PC-9 (cell line): Measurements from ENCODE around the gene CHI3L1. TPM values are rescaled to one million over a fixed set of nuclear protein-coding genes. Genes with fewer than 3 reads are reported as not detected.

Experiments used
- BruUV-seq: library from RNA; stranded (reverse); fragments of 400-500 nt; replicated peaks from 2 replicates; lab custom pipeline; 2021; lab: Mats Ljungman, UMichigan
- CTCF ChIA-PET: fragments of 300-600 bp; sonication (Branson Sonifier 250); formaldehyde crosslinking; loops from one replicate; lab custom pipeline; 2022; ENCODE audit warnings: antibody characterized with exemption; lab: Charles Lee
- POLR2A ChIA-PET: fragments of 300-600 bp; sonication (Branson Sonifier 250); formaldehyde crosslinking; loops from one replicate; lab custom pipeline; 2022; ENCODE audit warnings: antibody characterized with exemption; ENCODE audit not compliant: unreplicated experiment; lab: Charles Lee
- DNase-seq, 2 experiments: peaks; one replicate each; pipeline versions ENCODE4 v3.0.0 to v3.0.0-alpha.2; 2015 to 2022; ENCODE audit warnings: mixed read lengths in 1 of 2
- H2AFZ ChIP-seq: fragments of 200-600 bp; sonication (generic); 2 replicates; pipeline ENCODE4 v1.8.1; 2017; ENCODE audit warnings: antibody characterized with exemption
- H3F3A ChIP-seq: fragments of 200-600 bp; sonication (generic); 2 replicates; pipeline ENCODE4 v1.8.1; 2017; ENCODE audit warnings: antibody characterized with exemption, mild to moderate bottlenecking, low read depth; ENCODE audit not compliant: insufficient read depth
- H3K27ac ChIP-seq: fragments of 200-600 bp; sonication (generic); 2 replicates; pipeline ENCODE4 v1.6.1; 2016; ENCODE audit warnings: mixed run types
- H3K27me3 ChIP-seq: fragments of 200-600 bp; sonication (generic); 2 replicates; pipeline ENCODE4 v1.6.1; 2016; ENCODE audit warnings: low read depth, mixed run types; ENCODE audit not compliant: insufficient read depth
- H3K36me3 ChIP-seq: fragments of 200-600 bp; sonication (generic); 2 replicates; pipeline ENCODE4 v1.6.1; 2016; ENCODE audit warnings: low read depth, mixed run types
- H3K4me1 ChIP-seq: fragments of 200-600 bp; sonication (generic); replicated peaks from 2 replicates; pipeline ENCODE4 v1.6.1; 2016; ENCODE audit warnings: mixed run types; ENCODE audit not compliant: insufficient read depth
- H3K4me2 ChIP-seq: fragments of 200-600 bp; sonication (generic); 2 replicates; pipeline ENCODE4 v1.6.1; 2017; ENCODE audit warnings: mixed run types
- H3K4me3 ChIP-seq: fragments of 200-600 bp; sonication (generic); 2 replicates; pipeline ENCODE4 v1.6.1; 2016; ENCODE audit warnings: mixed run types
- H3K79me2 ChIP-seq: fragments of 200-600 bp; sonication (generic); 2 replicates; pipeline ENCODE4 v1.6.1; 2017; ENCODE audit warnings: low read depth, mixed run types
- H3K9me2 ChIP-seq: fragments of 200-600 bp; sonication (generic); 2 replicates; pipeline ENCODE4 v1.8.1; 2017; ENCODE audit warnings: mild to moderate bottlenecking; ENCODE audit not compliant: insufficient read depth
- H3K9me3 ChIP-seq: fragments of 200-600 bp; sonication (generic); 2 replicates; pipeline ENCODE4 v1.8.1; 2016; ENCODE audit warnings: low read depth; ENCODE audit not compliant: insufficient read depth
- H4K20me1 ChIP-seq: fragments of 200-600 bp; sonication (generic); 2 replicates; pipeline ENCODE4 v1.8.1; 2017; ENCODE audit not compliant: insufficient read depth
- EZH2 ChIP-seq: fragments of 200-600 bp; sonication (generic); IDR thresholded peaks from 2 replicates; pipeline ENCODE4 v1.8.0; 2017; ENCODE audit warnings: antibody characterized with exemption, low read depth
- intact Hi-C: fragments of 100-400 bp; cut with micrococcal nuclease; formaldehyde crosslinking; loops from one replicate; pipeline ENCODE4 v1.10.0; 2022; ENCODE audit not compliant: unreplicated experiment
- total RNA-seq: library from RNA; stranded (reverse); gene quantifications from 2 replicates; pipeline ENCODE4 v1.2.3, GENCODE V29; 2021
- TF ChIP-seq, protein P1 (sequence below): fragments of 200-600 bp; sonication (generic); conservative IDR thresholded peaks from 2 replicates; pipeline ENCODE4 v1.6.1; 2017; ENCODE audit warnings: mixed run types, antibody characterized with exemption, mild to moderate bottlenecking, moderate library complexity

CHI3L1 gene
- total RNA-seq, 1 experiment from 2014 or later: not detected

DNA sequence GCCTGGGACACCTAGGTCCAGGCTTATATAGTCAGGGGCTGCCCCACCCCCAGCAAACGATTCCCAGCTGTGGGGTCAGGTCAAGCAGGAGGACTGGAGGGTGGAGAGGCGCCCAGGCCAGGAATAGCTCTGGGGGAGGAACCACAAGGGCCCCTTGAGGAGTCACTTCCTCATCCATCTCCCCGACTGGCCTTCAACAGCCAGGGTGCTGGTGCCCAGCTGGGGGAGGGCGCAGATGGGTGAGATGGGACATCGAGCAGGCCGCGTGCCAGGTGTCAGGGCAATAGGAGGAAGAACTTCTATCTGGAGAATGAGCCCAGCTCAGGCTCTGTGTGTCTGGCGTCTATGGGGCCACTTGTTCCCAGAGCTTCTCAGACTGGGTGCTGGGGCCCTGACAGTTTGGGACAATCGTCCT lies 10.7 kb downstream of the CHI3L1 start:
- Histone ChIP-seq H3K4me3 (no peak overlapping the region), H3F3A (peaks cover 10% of the 10 kb centered on the region; the same call in 1 of the 2 replicates), H3K4me2 (no peak overlapping the region), H2AFZ (no peak overlapping the region), H4K20me1 (no peaks in the 10 kb centered on the region), H3K79me2 (no peaks in the 10 kb centered on the region), H3K36me3 (no peaks in the 10 kb centered on the region), H3K27ac (no peak overlapping the region), H3K27me3 (no peaks in the 10 kb centered on the region), H3K9me3 (no peaks in the 10 kb centered on the region), H3K4me1 (peaks cover 42% of the 10 kb centered on the region), H3K9me2 (no peaks in the 10 kb centered on the region)
- no TSS peak for BruUV-seq
- DNase-seq: no peak
- POLR2A ChIA-PET: no interaction called here
- CTCF ChIA-PET: no interaction called here
- intact Hi-C loops: no loop called here
- no peak for TF ChIP-seq EZH2
- TF ChIP-seq, protein P1, sequence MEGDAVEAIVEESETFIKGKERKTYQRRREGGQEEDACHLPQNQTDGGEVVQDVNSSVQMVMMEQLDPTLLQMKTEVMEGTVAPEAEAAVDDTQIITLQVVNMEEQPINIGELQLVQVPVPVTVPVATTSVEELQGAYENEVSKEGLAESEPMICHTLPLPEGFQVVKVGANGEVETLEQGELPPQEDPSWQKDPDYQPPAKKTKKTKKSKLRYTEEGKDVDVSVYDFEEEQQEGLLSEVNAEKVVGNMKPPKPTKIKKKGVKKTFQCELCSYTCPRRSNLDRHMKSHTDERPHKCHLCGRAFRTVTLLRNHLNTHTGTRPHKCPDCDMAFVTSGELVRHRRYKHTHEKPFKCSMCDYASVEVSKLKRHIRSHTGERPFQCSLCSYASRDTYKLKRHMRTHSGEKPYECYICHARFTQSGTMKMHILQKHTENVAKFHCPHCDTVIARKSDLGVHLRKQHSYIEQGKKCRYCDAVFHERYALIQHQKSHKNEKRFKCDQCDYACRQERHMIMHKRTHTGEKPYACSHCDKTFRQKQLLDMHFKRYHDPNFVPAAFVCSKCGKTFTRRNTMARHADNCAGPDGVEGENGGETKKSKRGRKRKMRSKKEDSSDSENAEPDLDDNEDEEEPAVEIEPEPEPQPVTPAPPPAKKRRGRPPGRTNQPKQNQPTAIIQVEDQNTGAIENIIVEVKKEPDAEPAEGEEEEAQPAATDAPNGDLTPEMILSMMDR: no peak

DNA sequence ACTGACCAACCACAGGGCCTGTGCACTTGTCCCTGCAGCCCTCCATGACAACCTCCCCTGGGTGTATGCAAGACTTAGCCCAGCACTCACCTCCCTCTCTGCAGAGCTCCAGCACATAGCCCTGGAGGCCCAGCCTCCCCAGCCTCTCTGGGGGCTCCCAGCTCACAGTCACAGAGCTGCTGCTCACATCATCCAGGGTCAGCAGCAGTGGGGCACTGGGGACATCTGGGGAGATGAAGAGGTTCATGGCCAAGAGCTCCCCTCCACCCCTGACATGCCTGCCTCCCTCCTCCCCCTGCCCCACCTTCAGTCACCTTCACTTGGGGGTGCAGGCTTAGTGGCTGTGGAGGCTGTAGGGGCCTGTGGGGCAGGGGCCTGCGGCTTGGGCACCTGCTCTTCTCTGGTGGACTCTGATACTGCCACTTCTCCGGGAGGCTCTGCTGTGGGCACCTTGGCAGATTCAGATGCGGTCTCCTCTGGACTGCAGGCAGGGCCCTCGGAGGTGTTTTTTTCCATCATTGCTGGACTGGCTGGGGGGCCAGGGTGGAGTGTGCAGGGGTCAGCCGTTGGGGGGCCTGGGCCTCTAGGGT lies 11.2 kb downstream of the CHI3L1 start, which contains the start of gene MYBPH:
TSS of gene MYBPH (minus strand) at position 590 of the 590 bp plus-strand sequence. CDS start at position 519, 71 bp downstream.
- POLR2A ChIA-PET: no interaction called here
- no TSS peak for BruUV-seq
- peaks cover 42% of the 10 kb centered on the region for H3K4me1 ChIP-seq
- TF ChIP-seq EZH2: no peak
- TF ChIP-seq, protein P1: no peak
- H2AFZ ChIP-seq: no peak within 1 kb of the TSS
- H3K9me2 ChIP-seq: no peaks in the 10 kb centered on the region
- H3K9me3 ChIP-seq: no peaks in the 10 kb centered on the region
- H3K79me2 ChIP-seq: no peaks in the 10 kb centered on the region
- no peak for DNase-seq
- intact Hi-C loops: no loop called here
- H3K27ac ChIP-seq: no peak within 1 kb of the TSS
- no peaks in the 10 kb centered on the region for H4K20me1 ChIP-seq
- H3K27me3 ChIP-seq: no peaks in the 10 kb centered on the region
- peaks cover 10% of the 10 kb centered on the region; the same call in 1 of the 2 replicates for H3F3A ChIP-seq
- H3K4me3 ChIP-seq: no peak within 1 kb of the TSS
- H3K4me2 ChIP-seq: no peak within 1 kb of the TSS
- CTCF ChIA-PET: interaction anchor here (0.7 kb wide), 1 partner anchor 11 kb away, joined by 4 read pairs; no protein-coding TSS in a partner anchor
- H3K36me3 ChIP-seq: no peaks in the 10 kb centered on the region

DNA sequence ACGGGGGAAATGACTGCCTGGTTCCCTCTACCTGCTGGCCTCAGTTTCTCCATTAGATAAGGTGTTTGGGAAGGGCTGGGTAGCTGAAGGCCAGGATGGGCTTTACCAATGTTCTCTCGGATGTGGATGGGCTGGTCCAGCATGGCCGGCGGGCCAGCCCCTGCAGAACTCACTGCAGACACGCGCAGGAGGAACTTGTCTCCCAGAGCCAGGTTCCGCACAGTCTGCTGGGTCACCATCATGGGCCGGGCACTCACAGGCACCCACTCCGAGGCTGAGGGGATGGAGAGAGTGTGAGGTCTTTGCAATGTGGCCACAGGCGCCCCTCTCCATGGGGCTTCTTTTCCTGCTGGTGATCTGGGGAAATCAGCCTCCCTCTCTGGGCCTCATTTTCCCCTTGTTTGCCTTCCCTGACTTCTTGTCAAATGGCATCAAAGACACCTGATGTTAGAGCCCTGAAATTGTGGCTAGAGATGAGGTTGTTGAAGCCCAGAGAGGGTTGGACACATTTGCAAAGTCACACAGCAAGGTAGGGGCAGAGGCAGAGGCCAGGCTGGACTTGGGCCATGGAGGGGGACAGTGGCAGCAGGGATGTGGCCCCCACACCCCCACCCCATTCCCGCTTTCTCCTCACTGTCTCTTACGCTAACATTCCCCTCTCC lies 12.0 kb downstream of the CHI3L1 start:
- POLR2A ChIA-PET: no interaction called here
- BruUV-seq: no TSS peak
- Histone ChIP-seq H3K4me3 (no peak overlapping the region), H3K4me2 (no peak overlapping the region), H3K27ac (no peak overlapping the region), H3K9me2 (no peaks in the 10 kb centered on the region), H3K9me3 (no peaks in the 10 kb centered on the region), H3K27me3 (no peaks in the 10 kb centered on the region), H3K4me1 (peaks cover 42% of the 10 kb centered on the region), H3K36me3 (no peaks in the 10 kb centered on the region), H3F3A (peaks cover 10% of the 10 kb centered on the region; the same call in 1 of the 2 replicates), H2AFZ (no peak overlapping the region), H4K20me1 (no peaks in the 10 kb centered on the region), H3K79me2 (no peaks in the 10 kb centered on the region)
- TF ChIP-seq, protein P1: no peak
- TF ChIP-seq EZH2: no peak
- DNase-seq: no peak
- intact Hi-C loops: no loop called here
- CTCF ChIA-PET: interaction anchor here (0.7 kb wide), 1 partner anchor 10 kb away, joined by 4 read pairs; no protein-coding TSS in a partner anchor
